ENCODE results near the gene MMP17.

MMP17 gene

GRCh38 chr12:131900397-131900796 is 72.2 kb downstream of the MMP17 start:
- no peaks in the 10 kb centered on the region for H3K79me2 ChIP-seq (ENCODE audit: control insufficient read depth, low read length)

More at GRCh38 chr12:131900397-131900796, 72.2 kb downstream of the MMP17 start:
- H3K27ac ChIP-seq (ENCODE audit: low read depth, low read length): no peak overlapping the region
- no peaks in the 10 kb centered on the region for H3K9me3 ChIP-seq (ENCODE audit: control insufficient read depth, insufficient read depth, low read length)
- H3F3A ChIP-seq (ENCODE audit: control insufficient read depth, insufficient read depth): no peaks in the 10 kb centered on the region
- H3K4me2 ChIP-seq (ENCODE audit: low read length): no peak overlapping the region
- H3K36me3 ChIP-seq (ENCODE audit: control insufficient read depth, low read length): no peaks in the 10 kb centered on the region
- H3K27me3 ChIP-seq (ENCODE audit: control insufficient read depth, low read length): peaks cover 19% of the 10 kb centered on the region
- no peak overlapping the region for H3K4me3 ChIP-seq (ENCODE audit: low read length)
- peaks cover 9% of the 10 kb centered on the region for H3K4me1 ChIP-seq (ENCODE audit: control insufficient read depth, low read length)
- peaks cover 11% of the 10 kb centered on the region for H4K20me1 ChIP-seq (ENCODE audit: control insufficient read depth, insufficient read depth, low read depth, low read length)
- TF ChIP-seq CTCF (IDR thresholded peaks at IDR 0.05; ENCODE audit: low read depth, low read length, poor library complexity, severe bottlenecking) (no peak), EZH2phosphoT487 (IDR thresholded peaks at IDR 0.05; ENCODE audit: borderline replicate concordance, low read length) (no peak)
- no peaks in the 10 kb centered on the region for H3K9me2 ChIP-seq (replicated peaks; ENCODE audit: control insufficient read depth, low read length)
